K562 (cell line): ENCODE measurements around the gene PAX5. TPM values are rescaled to one million over a fixed set of nuclear protein-coding genes. Genes with fewer than 3 reads are reported as not detected.
A peak's percentile ranks its signal among the peaks of the same experiment; 100 is the strongest.

ENCODE experiments used
- ARNT ChIP-seq, 2 experiments: fragments of 450-650 bp; IDR thresholded peaks; 2 replicates each; pipeline ENCODE4 v1.6.1; 2016; ENCODE audit warnings: mild to moderate bottlenecking in 1 of 2
- BACH1 ChIP-seq: fragments of 200-800 bp; sonication (Bioruptor generic); IDR thresholded peaks from 2 replicates; pipeline ENCODE4 v1.6.1; 2016; ENCODE audit warnings: missing genetic modification characterization, missing compliant biosample characterization
- BRF1 ChIP-seq: IDR thresholded peaks from 3 replicates; pipeline ENCODE4 v1.6.1; 2011; ENCODE audit warnings: borderline replicate concordance, mild to moderate bottlenecking; ENCODE audit not compliant: insufficient read length; ENCODE audit errors: extremely low read depth
- EGR1 ChIP-seq: fragments of 450-650 bp; conservative IDR thresholded peaks from 2 replicates; pipeline ENCODE4 v1.6.1; 2017; ENCODE audit warnings: mild to moderate bottlenecking
- GABPA ChIP-seq: fragments of 200-800 bp; sonication (Bioruptor generic); conservative IDR thresholded peaks from 2 replicates; pipeline ENCODE4 v1.6.1; 2016; ENCODE audit warnings: low read depth, missing genetic modification characterization, missing compliant biosample characterization
- JUN ChIP-seq, 2 experiments: sonication (generic) in 1 of 2; formaldehyde crosslinking in 1 of 2; IDR thresholded peaks; 2 replicates each; pipeline versions ENCODE4 v1.6.1 to v1.8.0; 2012 to 2022; ENCODE audit warnings: borderline replicate concordance in 2 of 2, mild to moderate bottlenecking in 2 of 2, improper control_type of control experiment in 1 of 2, low read depth in 1 of 2, low read length in 1 of 2, missing genetic modification reagents in 1 of 2
- NEUROD1 ChIP-seq: fragments of 150-350 bp; IDR thresholded peaks from 2 replicates; pipeline ENCODE4 v1.6.1; 2014; ENCODE audit warnings: borderline replicate concordance, low read length, low read depth; ENCODE audit not compliant: partially characterized antibody
- SETDB1 ChIP-seq: IDR thresholded peaks from one replicate; pipeline ENCODE4 v1.6.1; 2012; ENCODE audit warnings: low read length, control low read depth, inconsistent platforms
- SMAD1 ChIP-seq: fragments of 150-350 bp; IDR thresholded peaks from 2 replicates; pipeline ENCODE4 v1.6.1; 2014; ENCODE audit warnings: low read length, low read depth; ENCODE audit not compliant: partially characterized antibody
- STAT6 ChIP-seq: sonication (generic); formaldehyde crosslinking; IDR thresholded peaks from 2 replicates; pipeline ENCODE4 v1.8.1; 2023; ENCODE audit warnings: mild to moderate bottlenecking, missing genetic modification reagents
- YY1 ChIP-seq, 3 experiments: IDR thresholded peaks; 2 replicates each; pipeline ENCODE4 v1.6.1; 2011; ENCODE audit warnings: low read length in 2 of 3, mild to moderate bottlenecking in 2 of 3, moderate library complexity in 2 of 3, borderline replicate concordance in 1 of 3, control low read depth in 1 of 3, low read depth in 1 of 3; ENCODE audit not compliant: insufficient read depth in 3 of 3, insufficient replicate concordance in 2 of 3, control insufficient read depth in 1 of 3, insufficient read length in 1 of 3; ENCODE audit errors: extremely low read depth in 1 of 3
- ZC3H11A ChIP-seq: IDR thresholded peaks from 2 replicates; pipeline ENCODE4 v1.6.1; 2012; ENCODE audit warnings: low read depth, low read length, improper control_type of control experiment
- ZFP36 ChIP-seq: fragments of 150-350 bp; IDR thresholded peaks from 2 replicates; pipeline ENCODE4 v1.6.1; 2018; ENCODE audit warnings: low read length, low read depth; ENCODE audit not compliant: partially characterized antibody
- ZNF282 ChIP-seq: sonication (generic); formaldehyde crosslinking; IDR thresholded peaks from 2 replicates; pipeline ENCODE4 v1.8.1; 2023; ENCODE audit warnings: missing genetic modification reagents
- ZNF589 ChIP-seq: fragments of 200-800 bp; sonication (Bioruptor generic); IDR thresholded peaks from 2 replicates; pipeline ENCODE4 v1.6.1; 2016; ENCODE audit warnings: low read depth, missing genetic modification characterization, missing compliant biosample characterization
- ZNF696 ChIP-seq: fragments of 250-450 bp; sonication (Bioruptor Pico); conservative IDR thresholded peaks from 2 replicates; pipeline ENCODE4 v1.4.0; 2020; ENCODE audit warnings: mild to moderate bottlenecking, moderate library complexity
- polyA plus RNA-seq, 8 experiments: library from polyadenylated mRNA; depleted of rRNA in 4 of 8; stranded (reverse) in 5 of 8; unstranded in 3 of 8; fragments of >200 nt; fragmentation: Nextera tagmentation in 2 of 8; fragmentation: Illumina TruSeq in 1 of 8; extraction: Ambion mirVana in 2 of 8; extraction: Trizol in 1 of 8; gene quantifications; 2 replicates each; pipeline versions ENCODE4 v1.2.1 to v1.2.3, GENCODE V29; 2011 to 2014; ENCODE audit warnings: inconsistent platforms in 1 of 8, missing spikeins in 1 of 8
- total RNA-seq, 7 experiments: library from RNA; depleted of rRNA in 6 of 7; stranded (reverse); fragments of >200 nt in 6 of 7; fragmentation: Illumina TruSeq in 2 of 7; extraction: Trizol in 2 of 7; gene quantifications; 2 replicates each; pipeline versions ENCODE4 v1.2.1 to v1.2.3, GENCODE V29; 2011 to 2021; ENCODE audit warnings: low replicate concordance in 1 of 7
- TF ChIP-seq, protein P1 (sequence below), 2 experiments: fragments of 450-650 bp in 1 of 2; sonication (generic) in 1 of 2; formaldehyde crosslinking; conservative IDR thresholded peaks; 2 replicates each; pipeline versions ENCODE4 v1.4.0 to v1.8.1; 2020 to 2022; ENCODE audit warnings: mild to moderate bottlenecking in 1 of 2, missing genetic modification reagents in 1 of 2
- TF ChIP-seq, protein P2 (sequence below): fragments of 250-450 bp; sonication (Bioruptor Pico); IDR thresholded peaks from 2 replicates; pipeline ENCODE4 v1.5.1; 2021; ENCODE audit warnings: mild to moderate bottlenecking
- TF ChIP-seq, protein P3 (sequence below): fragments of 450-650 bp; IDR thresholded peaks from 2 replicates; pipeline ENCODE4 v1.7.0; 2016; ENCODE audit warnings: borderline replicate concordance

Gene PAX5
- total and polyA plus RNA-seq, 9 of the 15 experiments (the other 6 are each of a cell fraction or from before 2014, with no cell fraction given), result 0.03 to 0.09 TPM; not detected in 7

- TF ChIP-seq, protein P1, sequence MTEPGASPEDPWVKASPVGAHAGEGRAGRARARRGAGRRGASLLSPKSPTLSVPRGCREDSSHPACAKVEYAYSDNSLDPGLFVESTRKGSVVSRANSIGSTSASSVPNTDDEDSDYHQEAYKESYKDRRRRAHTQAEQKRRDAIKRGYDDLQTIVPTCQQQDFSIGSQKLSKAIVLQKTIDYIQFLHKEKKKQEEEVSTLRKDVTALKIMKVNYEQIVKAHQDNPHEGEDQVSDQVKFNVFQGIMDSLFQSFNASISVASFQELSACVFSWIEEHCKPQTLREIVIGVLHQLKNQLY (CRISPR knock-in tag; conservative IDR thresholded peaks at IDR 0.05), result peak in 1 of 2 experiments; percentile 91; a peak in 1 of 4 replicates
- TF ChIP-seq EGR1, result peak; percentile 75
- TF ChIP-seq BACH1 (tag), result no peak
- TF ChIP-seq, protein P2, sequence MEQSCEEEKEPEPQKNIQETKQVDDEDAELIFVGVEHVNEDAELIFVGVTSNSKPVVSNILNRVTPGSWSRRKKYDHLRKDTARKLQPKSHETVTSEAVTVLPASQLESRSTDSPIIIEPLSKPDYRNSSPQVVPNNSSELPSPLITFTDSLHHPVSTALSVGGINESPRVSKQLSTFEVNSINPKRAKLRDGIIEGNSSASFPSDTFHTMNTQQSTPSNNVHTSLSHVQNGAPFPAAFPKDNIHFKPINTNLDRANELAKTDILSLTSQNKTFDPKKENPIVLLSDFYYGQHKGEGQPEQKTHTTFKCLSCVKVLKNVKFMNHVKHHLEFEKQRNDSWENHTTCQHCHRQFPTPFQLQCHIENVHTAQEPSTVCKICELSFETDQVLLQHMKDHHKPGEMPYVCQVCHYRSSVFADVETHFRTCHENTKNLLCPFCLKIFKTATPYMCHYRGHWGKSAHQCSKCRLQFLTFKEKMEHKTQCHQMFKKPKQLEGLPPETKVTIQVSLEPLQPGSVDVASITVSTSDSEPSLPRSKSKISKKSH (CRISPR knock-in tag), result no peak
- TF ChIP-seq NEUROD1, result no peak
- TF ChIP-seq GABPA (tag), result peak; percentile 84
- TF ChIP-seq SMAD1, result no peak
- TF ChIP-seq JUN (IDR thresholded peaks at IDR 0.05; ENCODE audit: borderline replicate concordance, low read depth, low read length), result peak; percentile 78; the same call in 1 of the 2 replicates
- no peak for TF ChIP-seq JUN (CRISPR knock-in tag; IDR thresholded peaks at IDR 0.05; ENCODE audit: borderline replicate concordance)
- TF ChIP-seq ARNT (IDR thresholded peaks at IDR 0.05), result no peak; a peak in 1 of 4 replicates
- TF ChIP-seq, protein P3, sequence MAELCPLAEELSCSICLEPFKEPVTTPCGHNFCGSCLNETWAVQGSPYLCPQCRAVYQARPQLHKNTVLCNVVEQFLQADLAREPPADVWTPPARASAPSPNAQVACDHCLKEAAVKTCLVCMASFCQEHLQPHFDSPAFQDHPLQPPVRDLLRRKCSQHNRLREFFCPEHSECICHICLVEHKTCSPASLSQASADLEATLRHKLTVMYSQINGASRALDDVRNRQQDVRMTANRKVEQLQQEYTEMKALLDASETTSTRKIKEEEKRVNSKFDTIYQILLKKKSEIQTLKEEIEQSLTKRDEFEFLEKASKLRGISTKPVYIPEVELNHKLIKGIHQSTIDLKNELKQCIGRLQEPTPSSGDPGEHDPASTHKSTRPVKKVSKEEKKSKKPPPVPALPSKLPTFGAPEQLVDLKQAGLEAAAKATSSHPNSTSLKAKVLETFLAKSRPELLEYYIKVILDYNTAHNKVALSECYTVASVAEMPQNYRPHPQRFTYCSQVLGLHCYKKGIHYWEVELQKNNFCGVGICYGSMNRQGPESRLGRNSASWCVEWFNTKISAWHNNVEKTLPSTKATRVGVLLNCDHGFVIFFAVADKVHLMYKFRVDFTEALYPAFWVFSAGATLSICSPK, result no peak
- TF ChIP-seq BRF1, result no peak
- TF ChIP-seq ZC3H11A, result no peak
- TF ChIP-seq ZNF696 (CRISPR knock-in tag), result no peak
- TF ChIP-seq ZNF589, result peak; percentile 57; the same call in 1 of the 2 replicates
- TF ChIP-seq ZFP36, result no peak
- TF ChIP-seq SETDB1, result no peak
- TF ChIP-seq ZNF282 (CRISPR knock-in tag), result peak; percentile 90; the same call in 1 of the 2 replicates
- TF ChIP-seq YY1 (IDR thresholded peaks at IDR 0.05; ENCODE audit: borderline replicate concordance in 1 of 3, control insufficient read depth in 1 of 3, extremely low read depth in 1 of 3, insufficient read depth in 3 of 3, insufficient read length in 1 of 3, insufficient replicate concordance in 2 of 3, low read depth in 1 of 3, low read length in 2 of 3), result no peak
- TF ChIP-seq STAT6 (CRISPR knock-in tag), result no peak
Observed at GRCh38 chr9:37079370-37080164, 45.5 kb upstream of the PAX5 start (continued).
